ENCODE measurements around the gene LRRC8C.

Gene LRRC8C

DNA sequence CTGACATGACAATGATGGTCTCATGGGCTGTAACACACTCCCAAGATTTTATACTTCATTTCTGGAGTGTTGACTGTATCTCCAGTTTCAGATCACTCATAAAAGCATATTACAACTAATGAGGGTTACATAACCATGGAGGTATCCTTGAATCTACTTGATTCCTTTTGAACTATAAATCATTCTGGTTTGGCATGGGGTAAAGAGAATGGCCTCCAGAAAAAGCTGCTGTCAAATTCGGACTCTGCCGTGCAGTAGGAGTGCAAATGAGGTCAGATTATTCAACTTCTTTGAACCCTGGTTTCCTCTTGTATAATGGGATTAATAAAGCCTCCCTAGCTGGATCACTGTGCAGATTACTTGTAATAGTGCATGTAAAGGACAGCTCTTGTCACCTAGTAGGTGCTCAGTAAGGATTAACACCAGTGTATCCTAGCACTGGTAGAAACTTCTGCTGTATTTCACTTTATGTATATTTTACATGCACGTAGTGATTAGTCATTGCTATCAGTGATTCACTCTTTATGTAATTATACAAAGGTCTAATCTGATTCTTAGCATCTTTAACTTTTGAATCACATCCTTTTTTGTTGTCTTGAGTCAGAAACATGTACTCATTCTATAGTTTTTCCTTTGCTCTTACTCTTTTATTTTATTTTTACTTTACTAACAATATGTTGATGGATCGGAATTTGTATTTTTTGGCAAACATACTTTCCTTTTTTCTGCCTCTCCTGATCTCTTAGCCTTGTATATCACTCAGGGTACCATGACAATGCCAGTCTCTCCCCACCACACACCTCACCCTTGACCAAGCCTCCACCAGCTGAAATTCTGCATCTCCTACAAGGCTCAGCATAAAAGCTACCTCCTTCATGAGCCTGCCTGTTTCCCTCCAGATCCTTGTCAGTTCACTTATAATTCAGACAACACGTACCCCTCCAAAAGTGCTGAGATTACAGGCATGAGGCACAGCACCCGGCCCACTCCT lies 3.2 kb downstream of the LRRC8C start:
- DNase-seq, result no peak

GRCh38 chr1:89637496-89637895 lies 4.6 kb downstream of the LRRC8C start:
- DNase-seq, result no peak

DNA sequence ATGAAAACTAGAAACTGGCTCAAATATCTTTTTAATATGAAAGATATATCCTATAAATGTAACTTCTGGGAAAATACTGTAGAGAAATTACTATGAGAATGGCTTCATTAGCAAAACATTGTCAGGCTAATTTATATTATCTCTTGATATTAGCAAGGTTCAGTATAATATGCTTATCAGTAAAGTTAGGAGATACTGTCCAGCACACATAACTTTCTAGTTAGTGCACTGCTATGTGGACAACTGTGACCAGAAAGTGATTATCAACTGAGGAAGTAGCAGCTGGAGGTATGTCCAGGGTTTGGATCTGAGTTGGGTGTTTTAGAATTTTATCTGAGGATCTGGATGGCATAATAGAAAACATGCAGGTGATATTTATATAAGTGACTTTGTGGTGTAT lies 7.5 kb downstream of the LRRC8C start:
- DNase-seq, result no peak

GRCh38 chr1:89641781-89642180 lies 8.9 kb downstream of the LRRC8C start:
- DNase-seq, result no peak

DNA sequence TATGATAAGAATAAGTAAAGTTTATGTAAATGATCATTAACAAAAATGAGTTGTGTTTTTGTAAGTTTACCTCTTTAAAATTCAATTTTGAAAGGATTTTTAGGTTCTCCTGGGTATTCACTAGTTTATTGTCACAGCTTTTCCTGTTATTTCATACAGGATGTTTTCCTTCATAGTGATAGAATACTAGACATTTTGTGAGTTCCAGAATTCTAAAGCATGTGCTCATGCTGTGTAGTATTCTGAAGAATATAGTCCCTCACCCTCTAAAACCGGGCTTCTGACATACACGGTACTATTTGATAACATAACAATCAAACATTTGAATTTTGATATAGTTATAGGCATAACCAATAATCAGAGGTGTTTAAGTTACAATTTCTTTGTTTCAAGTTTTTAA lies 10.7 kb downstream of the LRRC8C start:
- DNase-seq, result no peak

DNA sequence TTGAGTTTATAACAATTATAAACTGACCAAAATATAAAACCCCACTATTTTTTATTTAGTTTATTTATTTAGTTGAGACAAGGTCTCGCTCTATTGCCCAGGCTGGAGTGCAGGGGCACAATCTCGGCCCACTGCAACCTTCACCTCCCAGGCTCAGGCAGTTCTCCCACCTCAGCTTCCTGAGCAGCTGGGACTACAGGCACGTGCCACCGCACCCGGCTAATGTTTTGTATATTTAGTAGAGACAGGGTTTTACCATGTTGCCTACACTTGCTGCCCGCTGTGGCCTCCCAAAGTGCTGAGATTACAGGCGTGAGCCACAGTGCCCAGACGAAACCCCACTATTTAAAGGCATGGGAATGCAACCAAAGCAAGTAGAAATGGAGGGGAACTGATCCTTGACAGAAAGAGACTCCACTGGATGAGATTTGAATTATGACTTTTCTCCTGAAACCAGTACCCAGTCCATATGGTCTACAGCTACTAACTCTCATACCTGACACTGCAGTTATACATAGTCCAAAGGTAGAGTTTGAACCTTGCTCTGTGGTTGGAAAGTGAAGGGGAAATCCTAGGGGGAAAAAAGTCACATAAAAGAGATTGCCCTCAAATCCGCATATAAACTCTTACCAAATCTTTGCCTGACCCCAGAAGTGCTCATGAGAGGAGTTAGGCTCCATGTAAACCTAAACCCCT lies 11.3 kb downstream of the LRRC8C start:
- DNase-seq, result no peak

DNA sequence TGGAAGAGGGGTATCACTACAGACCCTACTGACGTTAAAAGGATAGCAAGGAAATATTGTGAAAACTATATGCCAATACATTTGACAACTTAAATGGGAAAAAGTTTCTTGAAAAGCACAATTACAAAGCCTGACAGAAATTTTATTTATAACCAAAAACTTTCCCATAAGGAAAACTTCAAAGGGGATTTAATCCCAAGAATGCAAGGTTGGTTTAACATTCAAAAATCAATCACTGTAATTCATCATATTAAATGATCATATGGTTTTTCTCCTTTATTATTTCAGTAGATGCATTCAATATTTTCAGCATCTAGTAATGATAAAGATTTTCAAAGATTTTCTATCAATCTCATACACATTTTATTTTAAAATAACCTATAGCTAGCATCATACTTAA lies 13.3 kb downstream of the LRRC8C start:
- no peak for DNase-seq

- DNase-seq, result no peak
Measured at GRCh38 chr1:89649783-89650182, 16.9 kb downstream of the LRRC8C start.

GRCh38 chr1:89652373-89652772 lies 19.5 kb downstream of the LRRC8C start:
- no peak for DNase-seq

DNA sequence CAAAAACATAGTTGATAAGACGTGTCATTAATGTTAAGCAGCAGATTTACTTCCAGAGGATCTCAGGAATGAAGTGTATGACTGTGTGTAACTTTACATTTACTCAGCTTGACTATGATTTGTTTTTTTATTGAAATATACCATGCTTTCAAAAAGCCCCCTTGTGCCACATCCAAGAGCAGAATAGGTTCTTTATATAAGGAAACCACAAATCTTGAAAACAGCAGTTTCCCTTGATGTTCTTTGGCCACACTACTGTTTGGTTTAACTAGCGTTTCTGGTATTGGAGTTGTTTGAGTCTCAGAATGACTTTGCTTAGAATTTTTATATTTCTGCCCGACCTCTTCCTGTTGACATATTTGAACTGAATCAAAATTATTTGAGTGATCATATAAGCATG lies 25.0 kb downstream of the LRRC8C start:
- no peak for DNase-seq

- DNase-seq, result no peak
Measured at GRCh38 chr1:89659322-89660081, 26.6 kb downstream of the LRRC8C start.

GRCh38 chr1:89660224-89661061 lies 27.5 kb downstream of the LRRC8C start:
- no peak for DNase-seq

GRCh38 chr1:89665941-89666340 lies 33.0 kb downstream of the LRRC8C start:
- DNase-seq, result no peak

DNA sequence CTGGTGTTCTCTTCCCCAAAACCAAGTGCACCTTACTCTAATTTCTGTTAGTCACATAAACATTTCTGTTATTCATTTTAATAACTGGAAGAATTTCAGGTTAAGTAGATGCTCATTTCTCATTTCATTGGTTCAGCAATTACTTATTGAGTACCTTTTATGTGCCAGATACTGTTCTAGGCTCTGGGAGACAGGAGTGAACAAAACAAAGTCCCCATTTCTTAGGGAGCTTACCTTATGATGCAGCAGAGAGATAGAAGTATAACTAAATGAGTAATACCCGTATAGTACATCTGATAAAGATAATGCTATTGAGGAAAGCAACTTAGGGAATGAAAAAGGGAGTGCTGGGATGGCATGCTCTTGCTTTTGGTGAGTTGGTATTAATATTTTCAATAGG lies 33.7 kb downstream of the LRRC8C start:
- no peak for DNase-seq

DNA sequence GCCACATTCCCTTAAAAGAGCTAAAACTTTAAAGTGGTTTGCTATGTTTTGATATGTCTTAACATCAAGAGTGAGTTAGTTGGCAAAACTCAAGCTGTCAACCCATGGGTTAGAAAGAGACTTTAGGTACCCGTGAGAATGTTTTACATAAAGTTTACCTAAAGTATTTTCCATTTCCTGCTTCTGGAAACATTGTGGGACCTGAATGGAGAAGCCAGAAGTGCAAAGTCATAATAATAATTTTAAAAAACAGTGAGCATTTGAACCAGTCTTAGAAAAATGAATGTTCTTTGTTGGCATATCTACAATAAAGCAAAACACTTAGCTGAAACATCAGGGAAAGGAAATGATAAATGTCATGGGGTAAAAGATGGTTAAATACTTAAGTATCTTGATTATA lies 34.8 kb downstream of the LRRC8C start:
- no peak for DNase-seq

DNA sequence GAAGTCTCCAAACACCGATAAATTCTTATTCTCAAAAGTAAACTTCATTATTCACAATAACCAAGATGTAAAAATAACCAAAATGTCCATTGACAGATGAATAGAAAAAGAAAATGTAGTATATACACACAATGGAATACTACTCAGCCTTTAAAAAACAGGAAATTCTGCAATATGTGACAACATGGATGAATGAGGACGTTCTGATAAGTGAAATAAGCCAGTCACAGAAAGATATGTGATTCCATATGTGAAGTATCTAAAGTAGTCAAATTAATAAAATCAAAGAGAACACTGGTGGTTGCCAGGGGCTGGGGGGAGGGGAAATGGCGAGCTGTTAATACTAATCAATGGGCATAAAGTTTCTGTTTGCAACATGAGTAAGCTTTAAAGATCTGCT lies 36.0 kb downstream of the LRRC8C start:
- no peak for DNase-seq

GRCh38 chr1:89669441-89669840 lies 36.5 kb downstream of the LRRC8C start:
- no peak for DNase-seq

- no peak for DNase-seq
Measured at GRCh38 chr1:89670163-89670562, 37.2 kb downstream of the LRRC8C start.

GRCh38 chr1:89670711-89671110 lies 37.8 kb downstream of the LRRC8C start:
- DNase-seq, result no peak

DNA sequence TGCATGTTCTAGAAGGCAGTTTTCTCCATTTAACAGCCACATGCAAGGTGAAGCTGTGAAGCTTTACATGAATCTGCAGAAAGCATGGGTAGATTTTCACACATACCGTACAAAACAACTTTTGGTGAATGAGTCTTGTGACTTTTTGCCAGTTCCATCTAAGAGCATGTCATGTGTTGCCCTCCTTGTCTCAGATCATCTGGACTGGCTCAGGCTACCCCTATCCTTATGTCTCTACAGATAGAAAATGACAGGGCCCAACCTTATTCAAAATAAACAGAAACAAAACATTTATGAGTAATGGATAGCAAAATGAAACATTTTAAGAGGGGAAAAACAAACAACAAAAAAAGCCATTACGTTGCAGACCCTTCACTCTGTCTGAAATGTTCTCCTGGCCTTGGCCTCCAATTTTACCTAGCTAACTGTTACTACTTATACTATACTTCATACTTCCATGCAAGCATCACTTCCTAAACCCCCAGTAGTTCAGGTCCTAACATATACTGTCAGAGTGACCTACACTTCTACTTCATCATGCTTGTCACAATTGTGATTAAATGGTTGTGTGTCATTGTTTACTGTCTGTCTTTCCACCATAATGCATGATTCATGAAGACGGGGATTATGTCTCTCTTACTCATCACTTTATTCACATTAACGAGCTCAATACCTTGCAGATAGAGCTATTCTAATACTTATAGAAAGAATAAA lies 39.0 kb downstream of the LRRC8C start:
- no peak for DNase-seq

GRCh38 chr1:89672489-89673183 lies 39.7 kb downstream of the LRRC8C start:
- no peak for DNase-seq

All from stimulated activated CD4-positive, alpha-beta T cell treated with anti-CD3 and anti-CD28 coated beads, Interleukin-2, amount 100 ng/mL, for 48 hours (primary cell).